ENCODE data around the gene TIMM17A.

The TIMM17A gene

DNA sequence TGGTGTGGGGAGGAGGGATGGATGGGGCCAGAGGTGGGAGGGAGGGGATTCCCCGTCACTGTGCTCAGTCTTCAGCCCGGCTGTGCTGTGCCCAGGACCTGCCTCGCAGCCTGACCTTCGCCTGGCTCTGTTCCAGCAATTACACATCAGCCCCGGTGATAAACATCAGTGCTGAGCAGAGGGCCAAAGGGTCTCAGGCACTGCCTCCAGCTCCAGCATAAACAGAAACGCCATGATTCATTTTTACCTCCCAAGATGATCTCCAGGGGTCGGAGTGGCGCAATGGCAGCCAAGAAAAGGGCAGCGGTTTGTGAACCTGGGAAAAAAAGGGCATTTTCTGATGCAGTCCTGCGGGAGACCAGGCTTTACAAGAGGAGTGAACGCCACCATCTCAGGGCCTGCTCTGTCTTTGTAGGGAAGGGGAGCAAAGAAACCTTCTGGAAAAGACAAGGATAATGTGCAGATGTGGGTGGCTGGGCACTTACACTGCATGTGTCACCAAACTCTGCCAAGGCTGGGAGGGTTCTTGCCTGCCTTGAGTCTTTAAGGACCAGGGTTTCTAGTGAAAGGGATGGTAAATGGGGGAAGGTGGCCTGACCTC is 38.6 kb upstream of the TIMM17A start:
- Histone ChIP-seq H3K27me3 (ENCODE audit: insufficient read depth, poor library complexity, severe bottlenecking) (no peaks in the 10 kb centered on the region), H3K27ac (replicated peaks) (no peak overlapping the region), H3K4me3 (replicated peaks; ENCODE audit: insufficient read depth, low read length) (no peak overlapping the region)
- DNase-seq (ENCODE audit: low read depth in 1 of 2, low spot score in 1 of 2) = no peak
- TF ChIP-seq, protein P1, sequence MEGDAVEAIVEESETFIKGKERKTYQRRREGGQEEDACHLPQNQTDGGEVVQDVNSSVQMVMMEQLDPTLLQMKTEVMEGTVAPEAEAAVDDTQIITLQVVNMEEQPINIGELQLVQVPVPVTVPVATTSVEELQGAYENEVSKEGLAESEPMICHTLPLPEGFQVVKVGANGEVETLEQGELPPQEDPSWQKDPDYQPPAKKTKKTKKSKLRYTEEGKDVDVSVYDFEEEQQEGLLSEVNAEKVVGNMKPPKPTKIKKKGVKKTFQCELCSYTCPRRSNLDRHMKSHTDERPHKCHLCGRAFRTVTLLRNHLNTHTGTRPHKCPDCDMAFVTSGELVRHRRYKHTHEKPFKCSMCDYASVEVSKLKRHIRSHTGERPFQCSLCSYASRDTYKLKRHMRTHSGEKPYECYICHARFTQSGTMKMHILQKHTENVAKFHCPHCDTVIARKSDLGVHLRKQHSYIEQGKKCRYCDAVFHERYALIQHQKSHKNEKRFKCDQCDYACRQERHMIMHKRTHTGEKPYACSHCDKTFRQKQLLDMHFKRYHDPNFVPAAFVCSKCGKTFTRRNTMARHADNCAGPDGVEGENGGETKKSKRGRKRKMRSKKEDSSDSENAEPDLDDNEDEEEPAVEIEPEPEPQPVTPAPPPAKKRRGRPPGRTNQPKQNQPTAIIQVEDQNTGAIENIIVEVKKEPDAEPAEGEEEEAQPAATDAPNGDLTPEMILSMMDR (IDR thresholded peaks at IDR 0.05; ENCODE audit: insufficient read depth, low read length) = no peak
- TF ChIP-seq SPI1 (IDR thresholded peaks at IDR 0.05; ENCODE audit: borderline replicate concordance, low read depth) (no peak), GABPA (IDR thresholded peaks at IDR 0.05; ENCODE audit: low read depth) (no peak), POLR2AphosphoS5 (IDR thresholded peaks at IDR 0.05; ENCODE audit: low read depth) (no peak)
- TF ChIP-seq, protein P2, sequence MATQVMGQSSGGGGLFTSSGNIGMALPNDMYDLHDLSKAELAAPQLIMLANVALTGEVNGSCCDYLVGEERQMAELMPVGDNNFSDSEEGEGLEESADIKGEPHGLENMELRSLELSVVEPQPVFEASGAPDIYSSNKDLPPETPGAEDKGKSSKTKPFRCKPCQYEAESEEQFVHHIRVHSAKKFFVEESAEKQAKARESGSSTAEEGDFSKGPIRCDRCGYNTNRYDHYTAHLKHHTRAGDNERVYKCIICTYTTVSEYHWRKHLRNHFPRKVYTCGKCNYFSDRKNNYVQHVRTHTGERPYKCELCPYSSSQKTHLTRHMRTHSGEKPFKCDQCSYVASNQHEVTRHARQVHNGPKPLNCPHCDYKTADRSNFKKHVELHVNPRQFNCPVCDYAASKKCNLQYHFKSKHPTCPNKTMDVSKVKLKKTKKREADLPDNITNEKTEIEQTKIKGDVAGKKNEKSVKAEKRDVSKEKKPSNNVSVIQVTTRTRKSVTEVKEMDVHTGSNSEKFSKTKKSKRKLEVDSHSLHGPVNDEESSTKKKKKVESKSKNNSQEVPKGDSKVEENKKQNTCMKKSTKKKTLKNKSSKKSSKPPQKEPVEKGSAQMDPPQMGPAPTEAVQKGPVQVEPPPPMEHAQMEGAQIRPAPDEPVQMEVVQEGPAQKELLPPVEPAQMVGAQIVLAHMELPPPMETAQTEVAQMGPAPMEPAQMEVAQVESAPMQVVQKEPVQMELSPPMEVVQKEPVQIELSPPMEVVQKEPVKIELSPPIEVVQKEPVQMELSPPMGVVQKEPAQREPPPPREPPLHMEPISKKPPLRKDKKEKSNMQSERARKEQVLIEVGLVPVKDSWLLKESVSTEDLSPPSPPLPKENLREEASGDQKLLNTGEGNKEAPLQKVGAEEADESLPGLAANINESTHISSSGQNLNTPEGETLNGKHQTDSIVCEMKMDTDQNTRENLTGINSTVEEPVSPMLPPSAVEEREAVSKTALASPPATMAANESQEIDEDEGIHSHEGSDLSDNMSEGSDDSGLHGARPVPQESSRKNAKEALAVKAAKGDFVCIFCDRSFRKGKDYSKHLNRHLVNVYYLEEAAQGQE (IDR thresholded peaks at IDR 0.05; ENCODE audit: insufficient replicate concordance, low read depth) = no peak

DNA sequence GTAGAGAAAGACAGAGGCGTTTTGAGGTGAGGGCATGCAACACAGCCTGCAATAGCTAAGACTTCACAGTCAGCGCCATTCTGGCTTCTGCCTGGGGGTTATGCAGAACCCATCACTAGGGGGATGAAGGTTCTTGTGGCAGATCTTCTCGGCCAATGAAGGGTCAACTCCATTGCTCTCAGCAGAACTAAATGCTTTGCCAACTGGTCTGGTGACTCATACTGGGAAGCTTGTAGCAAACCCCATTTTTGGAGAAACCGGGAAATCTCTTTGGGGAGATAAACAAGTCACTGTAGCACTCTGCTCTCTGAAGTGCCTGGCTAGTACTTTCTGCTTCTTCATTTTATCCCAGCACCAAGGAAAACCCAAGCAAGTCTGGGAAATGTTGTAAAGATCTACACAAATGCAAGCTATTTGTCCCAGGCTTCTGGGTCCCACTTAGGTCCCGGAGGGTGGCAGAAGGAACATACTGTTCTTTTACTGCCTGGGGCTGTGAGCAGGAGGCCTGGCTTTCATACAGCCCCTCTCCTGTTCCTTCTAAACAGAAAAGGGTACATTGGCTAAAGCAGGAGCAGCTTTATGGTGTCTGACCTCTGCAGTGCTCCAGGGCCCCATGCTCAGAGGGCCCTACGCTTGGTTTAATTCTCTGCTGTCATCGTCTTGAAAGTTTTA is 37.8 kb upstream of the TIMM17A start:
- no peak for TF ChIP-seq SPI1 (IDR thresholded peaks at IDR 0.05; ENCODE audit: borderline replicate concordance, low read depth)
- TF ChIP-seq GABPA (IDR thresholded peaks at IDR 0.05; ENCODE audit: low read depth) = no peak
- TF ChIP-seq, protein P2 (IDR thresholded peaks at IDR 0.05; ENCODE audit: insufficient replicate concordance, low read depth) = no peak
- TF ChIP-seq, protein P1 (IDR thresholded peaks at IDR 0.05; ENCODE audit: insufficient read depth, low read length) = no peak
- no peak for TF ChIP-seq POLR2AphosphoS5 (IDR thresholded peaks at IDR 0.05; ENCODE audit: low read depth)
- Histone ChIP-seq H3K4me3 (replicated peaks; ENCODE audit: insufficient read depth, low read length) (no peak overlapping the region), H3K27ac (replicated peaks) (no peak overlapping the region), H3K27me3 (ENCODE audit: insufficient read depth, poor library complexity, severe bottlenecking) (no peaks in the 10 kb centered on the region)
- DNase-seq (ENCODE audit: low read depth in 1 of 2, low spot score in 1 of 2) = no peak

DNA sequence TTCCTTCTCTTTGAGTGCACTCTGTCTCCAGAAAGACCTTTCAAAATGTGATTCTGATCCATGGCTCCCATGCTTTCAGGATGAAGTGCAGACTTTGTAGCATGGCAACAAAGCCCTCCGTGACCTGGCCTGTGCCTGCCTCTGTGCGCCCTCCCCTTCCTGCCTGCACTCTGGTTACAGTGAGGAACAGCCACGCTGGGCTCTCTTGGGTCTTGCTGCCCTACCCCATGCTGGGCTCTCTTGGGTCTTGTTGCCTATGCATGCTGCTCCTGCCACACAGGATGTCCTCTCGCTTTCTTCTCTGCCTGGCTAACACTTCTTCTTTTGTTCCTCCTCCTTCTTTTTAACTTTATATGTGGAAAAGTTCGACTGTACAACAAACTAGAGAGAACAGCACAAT is 37.0 kb upstream of the TIMM17A start:
- no peak for DNase-seq (ENCODE audit: low read depth in 1 of 2, low spot score in 1 of 2)
- H3K27ac ChIP-seq (replicated peaks) = no peak overlapping the region
- TF ChIP-seq, protein P1 (IDR thresholded peaks at IDR 0.05; ENCODE audit: insufficient read depth, low read length) = no peak
- no peak for TF ChIP-seq POLR2AphosphoS5 (IDR thresholded peaks at IDR 0.05; ENCODE audit: low read depth)
- TF ChIP-seq GABPA (IDR thresholded peaks at IDR 0.05; ENCODE audit: low read depth) = no peak
- TF ChIP-seq, protein P2 (IDR thresholded peaks at IDR 0.05; ENCODE audit: insufficient replicate concordance, low read depth) = no peak
- TF ChIP-seq SPI1 (IDR thresholded peaks at IDR 0.05; ENCODE audit: borderline replicate concordance, low read depth) = no peak
- H3K27me3 ChIP-seq (ENCODE audit: insufficient read depth, poor library complexity, severe bottlenecking) = no peaks in the 10 kb centered on the region
- no peak overlapping the region for H3K4me3 ChIP-seq (replicated peaks; ENCODE audit: insufficient read depth, low read length)

Data from HL-60 (cell line).